A673 (cell line): Measurements from ENCODE around the gene PFKFB3. TPM values are rescaled to one million over a fixed set of nuclear protein-coding genes. Genes with fewer than 3 reads are reported as not detected.

Source experiments
- BruUV-seq: library from RNA; stranded (reverse); fragments of 400-500 nt; replicated peaks from 2 replicates; lab custom pipeline; 2021; lab: Mats Ljungman, UMichigan
- CTCF ChIA-PET: fragments of 300-600 bp; sonication (Branson Sonifier 250); formaldehyde crosslinking; loops from one replicate; lab custom pipeline; 2022; ENCODE audit warnings: antibody characterized with exemption; lab: Charles Lee
- POLR2A ChIA-PET: fragments of 300-600 bp; sonication (Branson Sonifier 250); formaldehyde crosslinking; loops from one replicate; lab custom pipeline; 2022; ENCODE audit warnings: antibody characterized with exemption; ENCODE audit not compliant: low non-redundant PET; lab: Charles Lee
- DNase-seq: peaks from one replicate; pipeline ENCODE4 v3.0.0-alpha.2; 2015; ENCODE audit warnings: low spot score
- H3K27ac ChIP-seq: fragments of 200-600 bp; sonication (generic); 2 replicates; pipeline ENCODE4 v1.5.1; 2016; ENCODE audit warnings: mixed run types, low read depth, mild to moderate bottlenecking, mixed read lengths, antibody characterized with exemption, low read length; ENCODE audit not compliant: poor library complexity, severe bottlenecking
- H3K27me3 ChIP-seq: fragments of 200-600 bp; sonication (generic); replicated peaks from 2 replicates; pipeline ENCODE4 v1.6.1; 2017; ENCODE audit warnings: mixed run types, low read depth, mild to moderate bottlenecking, mixed read lengths, antibody characterized with exemption, low read length; ENCODE audit not compliant: insufficient read depth, poor library complexity
- H3K36me3 ChIP-seq: fragments of 200-600 bp; sonication (generic); 2 replicates; pipeline ENCODE4 v1.6.1; 2016; ENCODE audit warnings: mixed run types, mild to moderate bottlenecking, mixed read lengths, antibody characterized with exemption, low read length; ENCODE audit not compliant: insufficient read depth, poor library complexity, severe bottlenecking
- H3K4me1 ChIP-seq: fragments of 200-600 bp; sonication (generic); 2 replicates; pipeline ENCODE4 v1.6.1; 2017; ENCODE audit warnings: mixed run types, mild to moderate bottlenecking, mixed read lengths, antibody characterized with exemption, low read length; ENCODE audit not compliant: insufficient read depth, poor library complexity, severe bottlenecking
- H3K4me3 ChIP-seq: fragments of 200-600 bp; sonication (generic); 2 replicates; pipeline ENCODE4 v1.5.1; 2016; ENCODE audit warnings: low read depth, mixed run types, mild to moderate bottlenecking, mixed read lengths, low read length; ENCODE audit not compliant: poor library complexity, severe bottlenecking
- H3K9me3 ChIP-seq: fragments of 200-600 bp; sonication (generic); 2 replicates; pipeline ENCODE4 v1.6.1; 2016; ENCODE audit warnings: mixed run types, low read depth, mild to moderate bottlenecking, mixed read lengths, antibody characterized with exemption, low read length; ENCODE audit not compliant: poor library complexity, severe bottlenecking
- EZH2 ChIP-seq: fragments of 200-600 bp; sonication (generic); IDR thresholded peaks from 2 replicates; pipeline ENCODE4 v1.6.1; 2017; ENCODE audit warnings: borderline replicate concordance, low read depth, mild to moderate bottlenecking, mixed read lengths, antibody characterized with exemption, low read length; ENCODE audit not compliant: poor library complexity, severe bottlenecking
- intact Hi-C: fragments of 100-400 bp; cut with micrococcal nuclease; formaldehyde crosslinking; loops from one replicate; pipeline ENCODE4 v1.10.0; 2022; ENCODE audit not compliant: unreplicated experiment
- total RNA-seq: library from RNA; stranded (reverse); gene quantifications from 2 replicates; pipeline ENCODE4 v1.2.3, GENCODE V29; 2021
- TF ChIP-seq, protein P1 (sequence below): fragments of 300-800, 200-600 bp; sonication (generic); conservative IDR thresholded peaks from 2 replicates; pipeline ENCODE4 v1.5.1; 2017; ENCODE audit warnings: low read depth, mild to moderate bottlenecking, antibody characterized with exemption, low read length, moderate library complexity, mixed read lengths

Gene PFKFB3
- total RNA-seq, 1 experiment from 2014 or later, result 53.0 TPM

DNA sequence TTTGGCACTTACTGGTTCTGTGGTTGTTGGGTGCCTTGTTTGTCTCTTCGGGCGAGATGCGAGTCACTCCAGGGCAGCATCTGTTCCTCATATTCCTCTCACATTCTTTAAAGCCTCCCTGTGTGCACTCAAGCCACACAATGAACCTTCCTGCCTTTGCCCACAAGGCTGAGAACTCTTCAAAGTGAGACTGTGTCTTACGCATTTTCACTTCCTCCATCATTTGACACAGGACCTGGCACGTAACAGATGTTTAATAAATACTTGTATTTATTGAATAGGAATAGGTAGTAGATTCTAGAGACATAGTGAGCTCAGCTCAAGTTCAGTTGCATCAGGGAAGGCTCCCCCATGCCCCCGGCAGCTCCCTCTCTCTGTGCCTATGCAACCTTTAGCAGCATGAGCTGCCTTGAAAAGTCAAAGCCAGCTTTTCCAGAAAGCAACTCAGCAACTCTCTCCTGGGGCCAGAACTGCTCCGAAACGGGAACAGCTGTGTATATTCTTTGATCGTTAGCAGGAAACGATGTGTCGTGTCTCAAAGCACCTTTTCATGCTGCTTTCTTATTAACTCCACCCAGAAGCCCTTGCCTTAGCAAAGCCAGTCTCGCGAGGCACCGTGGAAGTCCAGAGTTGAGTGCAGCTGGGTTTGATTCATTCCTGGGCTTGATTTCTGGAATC is 97.5 kb downstream of the PFKFB3 start:
- H3K27me3 ChIP-seq, result no peaks in the 10 kb centered on the region
- no peaks in the 10 kb centered on the region for H3K9me3 ChIP-seq
- intact Hi-C loops, result no loop called here
- peak; percentile 43 for DNase-seq
- no TSS peak for BruUV-seq
- no peak overlapping the region for H3K27ac ChIP-seq
- H3K4me1 ChIP-seq, result peaks cover 8% of the 10 kb centered on the region
- no peak overlapping the region for H3K4me3 ChIP-seq
- ChIA-PET CTCF (no interaction called here), POLR2A (interaction anchor here (0.7 kb wide), 1 partner anchor 21 kb away, joined by 3 read pairs; no protein-coding TSS in a partner anchor)
- H3K36me3 ChIP-seq, result no peaks in the 10 kb centered on the region
- TF ChIP-seq EZH2, result no peak
- TF ChIP-seq, protein P1, sequence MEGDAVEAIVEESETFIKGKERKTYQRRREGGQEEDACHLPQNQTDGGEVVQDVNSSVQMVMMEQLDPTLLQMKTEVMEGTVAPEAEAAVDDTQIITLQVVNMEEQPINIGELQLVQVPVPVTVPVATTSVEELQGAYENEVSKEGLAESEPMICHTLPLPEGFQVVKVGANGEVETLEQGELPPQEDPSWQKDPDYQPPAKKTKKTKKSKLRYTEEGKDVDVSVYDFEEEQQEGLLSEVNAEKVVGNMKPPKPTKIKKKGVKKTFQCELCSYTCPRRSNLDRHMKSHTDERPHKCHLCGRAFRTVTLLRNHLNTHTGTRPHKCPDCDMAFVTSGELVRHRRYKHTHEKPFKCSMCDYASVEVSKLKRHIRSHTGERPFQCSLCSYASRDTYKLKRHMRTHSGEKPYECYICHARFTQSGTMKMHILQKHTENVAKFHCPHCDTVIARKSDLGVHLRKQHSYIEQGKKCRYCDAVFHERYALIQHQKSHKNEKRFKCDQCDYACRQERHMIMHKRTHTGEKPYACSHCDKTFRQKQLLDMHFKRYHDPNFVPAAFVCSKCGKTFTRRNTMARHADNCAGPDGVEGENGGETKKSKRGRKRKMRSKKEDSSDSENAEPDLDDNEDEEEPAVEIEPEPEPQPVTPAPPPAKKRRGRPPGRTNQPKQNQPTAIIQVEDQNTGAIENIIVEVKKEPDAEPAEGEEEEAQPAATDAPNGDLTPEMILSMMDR, result no peak

DNA sequence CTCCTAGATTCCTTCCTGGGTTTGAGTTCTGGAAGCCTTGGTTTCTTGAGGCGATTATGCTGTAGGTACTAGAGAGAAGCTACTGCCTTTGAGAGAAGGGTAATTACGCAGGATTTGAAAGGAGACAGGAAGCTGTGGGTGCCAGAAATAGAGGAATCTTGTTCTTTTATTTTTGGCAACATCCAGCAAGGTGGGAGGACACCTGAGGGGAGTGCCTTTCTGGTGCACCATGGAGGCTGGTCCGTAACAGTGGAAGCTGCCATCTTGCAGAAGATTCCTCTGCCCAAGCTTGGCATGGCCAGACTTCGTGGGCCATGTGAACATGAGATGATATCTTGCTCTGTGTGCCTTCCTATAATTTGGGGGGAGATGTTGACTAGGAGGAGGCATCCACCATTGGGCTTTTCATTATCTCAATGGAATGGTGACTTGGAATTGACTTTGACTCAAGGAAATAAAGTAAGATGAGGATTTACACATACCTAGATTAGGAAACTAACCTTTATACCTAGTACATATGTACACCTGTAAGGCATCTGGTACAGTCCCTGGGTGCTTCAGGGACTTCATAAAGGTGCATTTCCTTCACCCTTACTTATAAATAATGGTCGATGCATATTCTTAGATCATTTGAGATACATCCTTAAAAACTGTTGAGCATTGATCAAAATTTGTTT is 98.2 kb downstream of the PFKFB3 start:
- no peak overlapping the region for H3K27ac ChIP-seq
- POLR2A ChIA-PET, result interaction anchor here (0.7 kb wide), 1 partner anchor 20 kb away, joined by 3 read pairs; no protein-coding TSS in a partner anchor

DNA sequence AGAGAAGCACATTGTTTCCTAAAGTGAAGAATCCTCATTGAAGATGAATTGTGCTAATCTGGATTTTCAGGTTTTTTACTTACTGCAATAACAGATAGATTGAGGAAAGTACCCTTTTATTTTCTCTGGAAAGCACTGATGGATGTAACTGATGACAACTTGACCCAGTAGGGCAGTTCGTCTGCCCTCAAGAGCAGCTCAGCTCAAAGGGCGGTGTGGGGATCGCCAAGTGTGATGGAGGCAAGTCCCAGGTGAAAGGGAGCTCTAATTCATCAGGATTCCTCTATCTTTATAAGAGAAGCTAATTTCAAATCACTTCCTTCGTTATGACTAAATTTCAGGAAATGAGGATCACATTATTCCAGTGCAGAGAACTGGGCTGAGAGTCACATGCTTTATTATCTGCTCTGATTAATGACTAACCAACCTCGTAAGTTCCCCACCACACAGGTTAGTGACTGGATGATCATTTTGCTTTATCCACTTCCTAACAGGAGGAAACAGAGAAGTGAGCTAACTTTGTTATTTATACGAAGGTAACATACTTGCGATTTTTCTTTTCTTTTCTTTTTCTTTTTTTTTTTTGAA is 98.8 kb downstream of the PFKFB3 start:
- no peaks in the 10 kb centered on the region for H3K27me3 ChIP-seq
- H3K27ac ChIP-seq, result no peak overlapping the region
- peaks cover 8% of the 10 kb centered on the region for H3K4me1 ChIP-seq
- ChIA-PET POLR2A (no interaction called here), CTCF (no interaction called here)
- TF ChIP-seq EZH2, result no peak
- TF ChIP-seq, protein P1, result no peak
- no peaks in the 10 kb centered on the region for H3K36me3 ChIP-seq
- intact Hi-C loops, result no loop called here
- no peak overlapping the region for H3K4me3 ChIP-seq
- no TSS peak for BruUV-seq
- no peak for DNase-seq
- H3K9me3 ChIP-seq, result no peaks in the 10 kb centered on the region

More for the DNA sequence above, 98.2 kb downstream of the PFKFB3 start:
- Histone ChIP-seq H3K9me3 (no peaks in the 10 kb centered on the region), H3K27me3 (no peaks in the 10 kb centered on the region), H3K36me3 (no peaks in the 10 kb centered on the region), H3K4me3 (no peak overlapping the region), H3K4me1 (peaks cover 8% of the 10 kb centered on the region)
- TF ChIP-seq, protein P1, result no peak
- no peak for TF ChIP-seq EZH2
- DNase-seq, result no peak
- intact Hi-C loops, result no loop called here
- BruUV-seq, result no TSS peak
- CTCF ChIA-PET, result no interaction called here

Other genes starting within 250 kb of the PFKFB3 start
- gene IL15RA, start 225.4 kb upstream of the PFKFB3 start, total RNA-seq, result 1.1 and 1.7 TPM in 2 replicates
- not detected in 2 replicates for gene IL2RA, start 140.6 kb upstream of the PFKFB3 start, total RNA-seq
- 195 and 200 TPM in 2 replicates for gene RBM17, start 113.9 kb upstream of the PFKFB3 start, total RNA-seq